Heart right ventricle (tissue), 16 donors: ENCODE results near the gene BACE1-AS. TPM values are rescaled to one million over a fixed set of nuclear protein-coding genes. Genes with fewer than 3 reads are reported as not detected.
A peak's percentile ranks its signal among the peaks of the same experiment; 100 is the strongest.
"Not testable (repeated sequence)": the region's sequence is repeated elsewhere in the genome, so short reads cannot be mapped to it uniquely, and the experiment has no call there.

Source experiments
- ATAC-seq, 8 donors: fragments of 200-7000 bp; cut with Tn5 transposase; one replicate each; pipeline ENCODE4 v1.9.1; 2020; ENCODE audit warnings: mild to moderate bottlenecking in 8 of 8, moderate library complexity in 8 of 8, moderate number of reproducible peaks in 1 of 8
- DNase-seq, 2 donors: peaks; one replicate each; pipeline ENCODE4 v3.0.0-alpha.2; 2020
- H3K27ac ChIP-seq, 10 donors: fragments of 200-600 bp; sonication (generic) in 2 of 10; one replicate each; pipeline versions ENCODE4 v1.5.0 to v1.8.0; 2020 to 2022; ENCODE audit warnings: mild to moderate bottlenecking in 3 of 10
- H3K27me3 ChIP-seq, 7 donors: fragments of 200-600 bp; one replicate each; pipeline ENCODE4 v1.8.0; 2021 to 2022; ENCODE audit warnings: mild to moderate bottlenecking in 2 of 7
- H3K36me3 ChIP-seq, 9 donors: fragments of 200-600 bp; sonication (generic) in 1 of 9; one replicate each; pipeline versions ENCODE4 v1.5.0 to v1.8.0; 2020 to 2022; ENCODE audit warnings: mild to moderate bottlenecking in 2 of 9
- H3K4me1 ChIP-seq, 9 donors: fragments of 200-600 bp; sonication (generic) in 1 of 9; one replicate each; pipeline versions ENCODE4 v1.5.0 to v1.8.0; 2020 to 2022; ENCODE audit warnings: mild to moderate bottlenecking in 4 of 9
- H3K4me3 ChIP-seq, 10 donors: fragments of 200-600 bp; sonication (generic) in 2 of 10; one replicate each; pipeline versions ENCODE4 v1.5.0 to v1.8.0; 2020 to 2022; ENCODE audit warnings: mild to moderate bottlenecking in 7 of 10, moderate library complexity in 2 of 10
- H3K9me3 ChIP-seq, 11 donors: fragments of 200-600 bp in 10 of 11; sonication (generic) in 2 of 11; one replicate each; pipeline versions ENCODE4 v1.5.0 to v1.8.0; 2013 to 2022; ENCODE audit warnings: mild to moderate bottlenecking in 2 of 11, control low read depth in 1 of 11, moderate library complexity in 1 of 11
- CTCF ChIP-seq, 9 donors: fragments of 200-600 bp; sonication (generic) in 2 of 9; IDR thresholded peaks; one replicate each; pipeline versions ENCODE4 v1.5.0 to v1.8.0; 2021 to 2022; ENCODE audit warnings: antibody characterized with exemption in 9 of 9, mild to moderate bottlenecking in 5 of 9, moderate library complexity in 1 of 9
- whole genome bisulfite sequencing, 2 donors: extraction: QIAGEN DNeasy Blood & Tissue Kit; methylation state at CpG; one replicate each; pipeline ENCODE4 v1.1.7; 2013; ENCODE audit warnings: inconsistent platforms in 1 of 2; 5-methylcytosine and 5-hydroxymethylcytosine counted together
- intact Hi-C, 10 donors: fragments of 100-400 bp; cut with DNase I; formaldehyde crosslinking; loops; one replicate each; pipeline versions ENCODE4 v1.11.1 to v1.14.2; 2022
- polyA plus RNA-seq, 2 donors: library from polyadenylated mRNA; stranded (reverse); fragments of 200-250 nt; gene quantifications; one replicate each; pipeline ENCODE4 v1.2.3, GENCODE V29; 2013
- total RNA-seq, 10 donors: library from RNA; stranded (reverse); fragmentation: NEBNext Ultra II Directional in 3 of 10; extraction: Animal tissue kit (Norgen Biotek cat#: 25700) in 3 of 10; gene quantifications; one replicate each; pipeline versions ENCODE4 v1.2.1 to v1.2.4, GENCODE V29; 2021 to 2023
- donor health status: Arrhythmogenic right ventricular cardiomyopathy.
- donor health status: ischemic (EF 13 %, LVEDD 7.1; RV severe dilation, severe dysfunction).
- donor health status: healthy with polysubstance abuse.
- donor health status: DM: no; HTN: yes; CAD: no.
- donor health status: DM: no; HTN: no; CAD: no.
- donor health status: ischemic (EF 25% LVEDD 6.9; RV normal size, moderate dysfunction).
- donor health status: ischemic (EF 25% LVEDD 5.7; RV mildly dilated, moderate dysfunction).
- donor health status: healthy.
- donor health status: DM: yes; HTN: yes; CAD: no.
- donor health status: Ischemic cardiomyopathy.
- donor health status: ischemic (EF 35%, LVEDD 5.7; RV mildly dilated, moderate dysfunction).
- donor health status: nonischemic (EF 11% LVEDD 7.7; RV severe dilation, severe dysfunction).
- donor health status: DM: yes; HTN: yes; CAD: no.
- donor health status: PGD.
- donor health status: ischemic (EF 29% LVEDD 5.4; RV normal size, mild dysfunction).
- donor health status: nonischemic (EF 23%, LVEDD 6.1; RV moderate dilation, normal function).

The BACE1-AS gene
- total and polyA plus RNA-seq, 12 donors = 3.9 to 20.0 (median 11.9) TPM

- Histone ChIP-seq H3K4me3 (no peak overlapping the region), H3K27me3 (no peaks in the 10 kb centered on the region), H3K4me1 (no peaks in the 10 kb centered on the region), H3K9me3 (no peaks in the 10 kb centered on the region), H3K36me3 (peaks cover 0 to 84% (median 9%) of the 10 kb centered on the region in 9 donors), H3K27ac (no peak overlapping the region)
- WGBS, 2 donors = 87 to 89% methylated on average over 2 of the region's 2 CpGs
- intact Hi-C loops = no loop called here
- DNase-seq (no peak), ATAC-seq (no peak)
- no peak for TF ChIP-seq CTCF (IDR thresholded peaks at IDR 0.05)
Observed at GRCh38 chr11:117265745-117266144, 25.4 kb upstream of the BACE1-AS start.

- H3K4me3 ChIP-seq = no peak overlapping the region
Observed at GRCh38 chr11:117269856-117270255, 21.3 kb upstream of the BACE1-AS start.

GRCh38 chr11:117271208-117271607 lies 19.9 kb upstream of the BACE1-AS start:
- Histone ChIP-seq H3K36me3 (peaks cover 0 to 69% (median 4%) of the 10 kb centered on the region in 9 donors), H3K9me3 (peaks cover 0 to 7% (median 0%) of the 10 kb centered on the region in 11 donors), H3K4me1 (peaks cover 0 to 4% (median 0%) of the 10 kb centered on the region in 9 donors), H3K27me3 (no peaks in the 10 kb centered on the region), H3K27ac (no peak overlapping the region), H3K4me3 (no peak overlapping the region)
- DNase-seq (no peak), ATAC-seq (no peak)
- intact Hi-C loops = no loop called here
- no peak for TF ChIP-seq CTCF (IDR thresholded peaks at IDR 0.05)
- 93 to 94% methylated on average over 4 of the region's 4 CpGs for WGBS, 2 donors

More at GRCh38 chr11:117269856-117270255, 21.3 kb upstream of the BACE1-AS start:
- peaks cover 0 to 4% (median 0%) of the 10 kb centered on the region in 9 donors for H3K4me1 ChIP-seq
- H3K27ac ChIP-seq = no peak overlapping the region
- intact Hi-C loops = no loop called here
- no peaks in the 10 kb centered on the region for H3K27me3 ChIP-seq
- peaks cover 0 to 69% (median 2%) of the 10 kb centered on the region in 9 donors for H3K36me3 ChIP-seq
- DNase-seq = no peak
- 83 to 89% methylated on average over 2 of the region's 2 CpGs for WGBS, 2 donors
- TF ChIP-seq CTCF (IDR thresholded peaks at IDR 0.05) = no peak
- ATAC-seq = no peak
- H3K9me3 ChIP-seq = peaks cover 0 to 7% (median 0%) of the 10 kb centered on the region in 11 donors

DNA sequence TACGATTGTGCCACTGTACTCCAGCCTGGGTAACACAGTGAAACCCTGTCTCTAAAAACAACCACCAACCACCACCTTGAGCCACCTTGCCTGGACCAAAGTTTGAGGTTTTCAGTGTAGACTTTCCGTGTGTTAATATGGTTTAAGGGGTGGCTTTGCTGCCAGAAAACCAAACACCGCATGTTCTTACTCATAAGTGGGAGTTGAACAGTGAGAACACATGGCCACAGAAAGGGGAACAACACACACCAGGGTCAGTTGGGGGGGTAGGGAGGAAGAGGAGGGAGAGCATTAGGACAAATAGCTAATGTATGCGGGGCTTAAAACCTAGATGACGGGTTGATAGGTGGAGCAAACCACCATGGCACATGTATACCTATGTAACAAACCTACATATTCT lies 19.0 kb upstream of the BACE1-AS start:
- H3K27me3 ChIP-seq, DNase-seq, H3K4me1 ChIP-seq, H3K9me3 ChIP-seq, ATAC-seq, H3K27ac ChIP-seq, intact Hi-C loops, H3K4me3 ChIP-seq: not testable (repeated sequence)
- peaks cover 0 to 65% (median 4%) of the 10 kb centered on the region in 9 donors for H3K36me3 ChIP-seq
- 97 to 98% methylated on average over 5 of the region's 5 CpGs for WGBS, 2 donors

DNA sequence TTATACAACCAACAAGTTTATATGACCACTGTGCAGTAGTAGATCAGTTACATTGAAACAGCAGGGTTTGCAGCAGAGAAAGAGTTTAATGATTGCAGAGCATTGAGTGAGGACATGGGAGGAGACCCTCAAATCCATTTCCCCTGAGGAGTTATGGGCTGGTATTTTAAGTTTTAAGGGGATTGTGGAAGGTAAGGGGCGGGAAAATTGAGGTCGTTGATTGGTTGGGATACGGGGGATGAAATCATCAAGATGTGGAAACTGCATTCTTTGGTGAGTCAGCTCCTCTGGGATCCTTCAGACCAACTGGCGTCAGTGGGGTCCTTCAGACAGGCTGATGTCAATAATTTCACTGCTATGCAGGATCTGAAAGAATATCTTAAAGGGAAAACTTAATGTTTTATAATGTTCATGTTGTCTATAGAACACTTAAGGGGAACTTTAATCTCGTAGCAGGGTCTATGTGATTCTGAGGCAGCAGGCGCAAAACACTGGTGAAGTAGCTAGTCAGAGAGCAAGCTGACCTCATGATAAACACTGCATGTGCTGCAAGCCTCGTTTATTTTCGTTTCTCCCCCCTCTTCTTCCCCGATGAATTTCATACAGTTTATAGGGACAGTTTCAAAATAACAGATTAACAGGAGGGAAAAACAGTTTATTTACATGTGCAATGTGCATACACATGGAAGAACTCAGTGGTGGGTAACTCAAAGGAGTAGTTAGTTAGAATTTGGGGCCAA lies 17.4 kb upstream of the BACE1-AS start:
- TF ChIP-seq CTCF (IDR thresholded peaks at IDR 0.05) = no peak

More for the DNA sequence above, 17.4 kb upstream of the BACE1-AS start:
- peak in 1 of 8 donors; percentile 44 for ATAC-seq
- no peak for DNase-seq
- Histone ChIP-seq H3K36me3 (peaks cover 0 to 55% (median 4%) of the 10 kb centered on the region in 9 donors), H3K4me3 (no peak overlapping the region), H3K4me1 (peaks cover 0 to 4% (median 0%) of the 10 kb centered on the region in 9 donors), H3K27ac (no peak overlapping the region), H3K27me3 (no peaks in the 10 kb centered on the region), H3K9me3 (peaks cover 0 to 7% (median 0%) of the 10 kb centered on the region in 11 donors)
- intact Hi-C loops = no loop called here
- WGBS, 2 donors = 79 to 80% methylated on average over 9 of the region's 9 CpGs
